ENCODE results near the gene SMYD3.

SMYD3 gene

GRCh38 chr1:246516126-246516525, 9.0 kb upstream of the SMYD3 start:
- no peaks in the 10 kb centered on the region for H3K36me3 ChIP-seq (ENCODE audit: control insufficient read depth in 2 of 2, insufficient read depth in 2 of 2, low read length in 2 of 2)
- H3K4me1 ChIP-seq (ENCODE audit: control insufficient read depth in 2 of 2, insufficient read depth in 2 of 2, low read length in 2 of 2), result no peaks in the 10 kb centered on the region
- H3K27me3 ChIP-seq (ENCODE audit: control insufficient read depth in 2 of 2, insufficient read depth in 2 of 2, low read length in 2 of 2), result no peaks in the 10 kb centered on the region
- H3K9ac ChIP-seq (ENCODE audit: low read depth in 1 of 2, low read length in 2 of 2), result no peak overlapping the region
- H3K4me3 ChIP-seq (ENCODE audit: low read length in 2 of 2), result no peak overlapping the region
- peaks cover 5 to 6% of the 10 kb centered on the region in 2 donors for H3K9me3 ChIP-seq (ENCODE audit: control insufficient read depth in 2 of 2, low read length in 2 of 2)
- H3K27ac ChIP-seq (ENCODE audit: low read depth in 2 of 2, low read length in 2 of 2), result no peak overlapping the region

- Histone ChIP-seq H3K9me3 (ENCODE audit: control insufficient read depth in 2 of 2, low read length in 2 of 2) (peaks cover 5 to 6% of the 10 kb centered on the region in 2 donors), H3K4me1 (ENCODE audit: control insufficient read depth in 2 of 2, insufficient read depth in 2 of 2, low read length in 2 of 2) (no peaks in the 10 kb centered on the region), H3K9ac (ENCODE audit: low read depth in 1 of 2, low read length in 2 of 2) (no peak overlapping the region), H3K4me3 (ENCODE audit: low read length in 2 of 2) (no peak overlapping the region), H3K27ac (ENCODE audit: low read depth in 2 of 2, low read length in 2 of 2) (no peak overlapping the region), H3K36me3 (ENCODE audit: control insufficient read depth in 2 of 2, insufficient read depth in 2 of 2, low read length in 2 of 2) (no peaks in the 10 kb centered on the region), H3K27me3 (ENCODE audit: control insufficient read depth in 2 of 2, insufficient read depth in 2 of 2, low read length in 2 of 2) (no peaks in the 10 kb centered on the region)
These were observed 8.4 kb upstream of the SMYD3 start for GRCh38 chr1:246515390-246516005.

GRCh38 chr1:246513619-246514343, 6.7 kb upstream of the SMYD3 start:
- Histone ChIP-seq H3K4me1 (ENCODE audit: control insufficient read depth in 2 of 2, insufficient read depth in 2 of 2, low read length in 2 of 2) (no peaks in the 10 kb centered on the region), H3K9ac (ENCODE audit: low read depth in 1 of 2, low read length in 2 of 2) (no peak overlapping the region), H3K27ac (ENCODE audit: low read depth in 2 of 2, low read length in 2 of 2) (no peak overlapping the region), H3K4me3 (ENCODE audit: low read length in 2 of 2) (no peak overlapping the region), H3K36me3 (ENCODE audit: control insufficient read depth in 2 of 2, insufficient read depth in 2 of 2, low read length in 2 of 2) (no peaks in the 10 kb centered on the region), H3K9me3 (ENCODE audit: control insufficient read depth in 2 of 2, low read length in 2 of 2) (peaks cover 5 to 6% of the 10 kb centered on the region in 2 donors), H3K27me3 (ENCODE audit: control insufficient read depth in 2 of 2, insufficient read depth in 2 of 2, low read length in 2 of 2) (no peaks in the 10 kb centered on the region)

GRCh38 chr1:246513041-246513440, 6.0 kb upstream of the SMYD3 start:
- H3K9ac ChIP-seq (ENCODE audit: low read depth in 1 of 2, low read length in 2 of 2), result no peak overlapping the region
- no peaks in the 10 kb centered on the region for H3K27me3 ChIP-seq (ENCODE audit: control insufficient read depth in 2 of 2, insufficient read depth in 2 of 2, low read length in 2 of 2)
- H3K9me3 ChIP-seq (ENCODE audit: control insufficient read depth in 2 of 2, low read length in 2 of 2), result peaks cover 5 to 6% of the 10 kb centered on the region in 2 donors
- H3K27ac ChIP-seq (ENCODE audit: low read depth in 2 of 2, low read length in 2 of 2), result no peak overlapping the region
- H3K4me3 ChIP-seq (ENCODE audit: low read length in 2 of 2), result no peak overlapping the region
- no peaks in the 10 kb centered on the region for H3K4me1 ChIP-seq (ENCODE audit: control insufficient read depth in 2 of 2, insufficient read depth in 2 of 2, low read length in 2 of 2)
- H3K36me3 ChIP-seq (ENCODE audit: control insufficient read depth in 2 of 2, insufficient read depth in 2 of 2, low read length in 2 of 2), result no peaks in the 10 kb centered on the region

- Histone ChIP-seq H3K27me3 (ENCODE audit: control insufficient read depth in 2 of 2, insufficient read depth in 2 of 2, low read length in 2 of 2) (no peaks in the 10 kb centered on the region), H3K4me1 (ENCODE audit: control insufficient read depth in 2 of 2, insufficient read depth in 2 of 2, low read length in 2 of 2) (peaks cover 0 to 4% of the 10 kb centered on the region in 2 donors), H3K9me3 (ENCODE audit: control insufficient read depth in 2 of 2, low read length in 2 of 2) (peaks cover 5 to 6% of the 10 kb centered on the region in 2 donors), H3K36me3 (ENCODE audit: control insufficient read depth in 2 of 2, insufficient read depth in 2 of 2, low read length in 2 of 2) (no peaks in the 10 kb centered on the region), H3K4me3 (ENCODE audit: low read length in 2 of 2) (no peak overlapping the region), H3K9ac (ENCODE audit: low read depth in 1 of 2, low read length in 2 of 2) (no peak overlapping the region), H3K27ac (ENCODE audit: low read depth in 2 of 2, low read length in 2 of 2) (no peak overlapping the region)
These were observed 5.6 kb upstream of the SMYD3 start for GRCh38 chr1:246512635-246513034.

- no peaks in the 10 kb centered on the region for H3K27me3 ChIP-seq (ENCODE audit: control insufficient read depth in 2 of 2, insufficient read depth in 2 of 2, low read length in 2 of 2)
- no peaks in the 10 kb centered on the region for H3K36me3 ChIP-seq (ENCODE audit: control insufficient read depth in 2 of 2, insufficient read depth in 2 of 2, low read length in 2 of 2)
- peaks cover 0 to 4% of the 10 kb centered on the region in 2 donors for H3K4me1 ChIP-seq (ENCODE audit: control insufficient read depth in 2 of 2, insufficient read depth in 2 of 2, low read length in 2 of 2)
- H3K4me3 ChIP-seq (ENCODE audit: low read length in 2 of 2), result no peak overlapping the region
- no peak overlapping the region for H3K9ac ChIP-seq (ENCODE audit: low read depth in 1 of 2, low read length in 2 of 2)
- H3K27ac ChIP-seq (ENCODE audit: low read depth in 2 of 2, low read length in 2 of 2), result no peak overlapping the region
- H3K9me3 ChIP-seq (ENCODE audit: control insufficient read depth in 2 of 2, low read length in 2 of 2), result peaks cover 5 to 6% of the 10 kb centered on the region in 2 donors
These were observed 5.2 kb upstream of the SMYD3 start for GRCh38 chr1:246512230-246512629.

- no peaks in the 10 kb centered on the region for H3K27me3 ChIP-seq (ENCODE audit: control insufficient read depth in 2 of 2, insufficient read depth in 2 of 2, low read length in 2 of 2)
- H3K4me3 ChIP-seq (ENCODE audit: low read length in 2 of 2), result no peak overlapping the region
- peaks cover 0 to 6% of the 10 kb centered on the region in 2 donors for H3K9me3 ChIP-seq (ENCODE audit: control insufficient read depth in 2 of 2, low read length in 2 of 2)
- no peak overlapping the region for H3K9ac ChIP-seq (ENCODE audit: low read depth in 1 of 2, low read length in 2 of 2)
- no peaks in the 10 kb centered on the region for H3K36me3 ChIP-seq (ENCODE audit: control insufficient read depth in 2 of 2, insufficient read depth in 2 of 2, low read length in 2 of 2)
- no peak overlapping the region for H3K27ac ChIP-seq (ENCODE audit: low read depth in 2 of 2, low read length in 2 of 2)
- H3K4me1 ChIP-seq (ENCODE audit: control insufficient read depth in 2 of 2, insufficient read depth in 2 of 2, low read length in 2 of 2), result peaks cover 0 to 7% of the 10 kb centered on the region in 2 donors
These were observed 4.1 kb upstream of the SMYD3 start for GRCh38 chr1:246511203-246511602.

- Histone ChIP-seq H3K4me3 (ENCODE audit: low read length in 2 of 2) (no peak overlapping the region), H3K9ac (ENCODE audit: low read depth in 1 of 2, low read length in 2 of 2) (no peak overlapping the region), H3K27me3 (ENCODE audit: control insufficient read depth in 2 of 2, insufficient read depth in 2 of 2, low read length in 2 of 2) (no peaks in the 10 kb centered on the region), H3K4me1 (ENCODE audit: control insufficient read depth in 2 of 2, insufficient read depth in 2 of 2, low read length in 2 of 2) (peaks cover 0 to 10% of the 10 kb centered on the region in 2 donors), H3K36me3 (ENCODE audit: control insufficient read depth in 2 of 2, insufficient read depth in 2 of 2, low read length in 2 of 2) (no peaks in the 10 kb centered on the region), H3K27ac (ENCODE audit: low read depth in 2 of 2, low read length in 2 of 2) (no peak overlapping the region), H3K9me3 (ENCODE audit: control insufficient read depth in 2 of 2, low read length in 2 of 2) (peaks cover 0 to 6% of the 10 kb centered on the region in 2 donors)
These were observed 3.3 kb upstream of the SMYD3 start for GRCh38 chr1:246510147-246511030.

GRCh38 chr1:246508897-246509688, 2.0 kb upstream of the SMYD3 start:
- Histone ChIP-seq H3K27ac (ENCODE audit: low read depth in 2 of 2, low read length in 2 of 2) (no peak overlapping the region), H3K36me3 (ENCODE audit: control insufficient read depth in 2 of 2, insufficient read depth in 2 of 2, low read length in 2 of 2) (no peaks in the 10 kb centered on the region), H3K27me3 (ENCODE audit: control insufficient read depth in 2 of 2, insufficient read depth in 2 of 2, low read length in 2 of 2) (no peaks in the 10 kb centered on the region), H3K4me3 (ENCODE audit: low read length in 2 of 2) (no peak overlapping the region), H3K9me3 (ENCODE audit: control insufficient read depth in 2 of 2, low read length in 2 of 2) (no peaks in the 10 kb centered on the region), H3K4me1 (ENCODE audit: control insufficient read depth in 2 of 2, insufficient read depth in 2 of 2, low read length in 2 of 2) (peaks cover 0 to 10% of the 10 kb centered on the region in 2 donors), H3K9ac (ENCODE audit: low read depth in 1 of 2, low read length in 2 of 2) (no peak overlapping the region)

Data from mucosa of rectum (tissue), 2 donors.